GM12872 (cell line): ENCODE data around the gene PCDH9.

Experiments
- TF ChIP-seq, protein P1 (sequence below): IDR thresholded peaks from 3 replicates; pipeline ENCODE4 v1.5.1; 2011; ENCODE audit warnings: low read depth, mild to moderate bottlenecking, low read length, moderate library complexity; ENCODE audit not compliant: insufficient read depth

Gene PCDH9

DNA sequence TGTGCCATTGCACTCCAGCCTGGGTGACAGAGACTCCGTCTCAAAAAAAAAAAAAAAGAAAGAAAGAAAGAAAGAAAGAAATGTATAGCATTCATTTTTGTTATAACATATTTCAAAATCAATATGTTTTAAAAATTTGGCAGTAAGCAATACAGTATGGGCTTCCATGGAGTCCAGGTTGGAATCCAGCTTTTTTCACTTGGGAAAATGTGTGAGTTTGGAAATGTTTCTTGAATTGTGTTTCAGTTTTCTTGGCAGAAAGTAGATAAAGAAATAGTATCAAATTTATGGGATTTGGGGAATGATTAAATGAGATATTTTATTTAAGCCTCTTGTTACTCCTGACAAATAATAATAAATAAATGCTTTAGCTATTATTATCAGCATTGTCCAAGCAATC lies 225.6 kb downstream of the PCDH9 start:
- TF ChIP-seq, protein P1, sequence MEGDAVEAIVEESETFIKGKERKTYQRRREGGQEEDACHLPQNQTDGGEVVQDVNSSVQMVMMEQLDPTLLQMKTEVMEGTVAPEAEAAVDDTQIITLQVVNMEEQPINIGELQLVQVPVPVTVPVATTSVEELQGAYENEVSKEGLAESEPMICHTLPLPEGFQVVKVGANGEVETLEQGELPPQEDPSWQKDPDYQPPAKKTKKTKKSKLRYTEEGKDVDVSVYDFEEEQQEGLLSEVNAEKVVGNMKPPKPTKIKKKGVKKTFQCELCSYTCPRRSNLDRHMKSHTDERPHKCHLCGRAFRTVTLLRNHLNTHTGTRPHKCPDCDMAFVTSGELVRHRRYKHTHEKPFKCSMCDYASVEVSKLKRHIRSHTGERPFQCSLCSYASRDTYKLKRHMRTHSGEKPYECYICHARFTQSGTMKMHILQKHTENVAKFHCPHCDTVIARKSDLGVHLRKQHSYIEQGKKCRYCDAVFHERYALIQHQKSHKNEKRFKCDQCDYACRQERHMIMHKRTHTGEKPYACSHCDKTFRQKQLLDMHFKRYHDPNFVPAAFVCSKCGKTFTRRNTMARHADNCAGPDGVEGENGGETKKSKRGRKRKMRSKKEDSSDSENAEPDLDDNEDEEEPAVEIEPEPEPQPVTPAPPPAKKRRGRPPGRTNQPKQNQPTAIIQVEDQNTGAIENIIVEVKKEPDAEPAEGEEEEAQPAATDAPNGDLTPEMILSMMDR = no peak

DNA sequence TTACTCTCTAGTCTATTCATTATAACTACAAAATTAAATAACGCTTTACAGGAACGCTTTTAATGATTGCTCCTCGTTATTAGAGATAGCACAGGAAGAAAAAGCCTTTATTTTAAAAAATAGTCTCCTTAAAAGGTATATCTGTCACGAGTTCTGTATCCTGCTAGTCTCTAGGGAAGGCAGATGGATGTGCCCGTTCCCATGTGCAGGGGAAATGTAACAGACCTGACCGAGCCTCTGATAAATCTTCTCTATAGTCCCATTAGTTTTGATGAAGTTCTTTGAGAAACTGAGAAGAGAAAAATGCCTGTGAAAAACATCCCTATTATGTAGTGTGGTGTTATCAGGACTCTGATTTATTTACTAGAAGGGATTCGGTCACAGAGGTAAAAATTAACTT lies 226.4 kb downstream of the PCDH9 start:
- TF ChIP-seq, protein P1 = no peak

GRCh38 chr13:67001363-67001762 lies 228.8 kb downstream of the PCDH9 start:
- TF ChIP-seq, protein P1 = no peak

GRCh38 chr13:66996503-66996902 lies 233.6 kb downstream of the PCDH9 start:
- TF ChIP-seq, protein P1 = no peak

GRCh38 chr13:66995203-66995611 lies 234.9 kb downstream of the PCDH9 start:
- TF ChIP-seq, protein P1 = no peak

DNA sequence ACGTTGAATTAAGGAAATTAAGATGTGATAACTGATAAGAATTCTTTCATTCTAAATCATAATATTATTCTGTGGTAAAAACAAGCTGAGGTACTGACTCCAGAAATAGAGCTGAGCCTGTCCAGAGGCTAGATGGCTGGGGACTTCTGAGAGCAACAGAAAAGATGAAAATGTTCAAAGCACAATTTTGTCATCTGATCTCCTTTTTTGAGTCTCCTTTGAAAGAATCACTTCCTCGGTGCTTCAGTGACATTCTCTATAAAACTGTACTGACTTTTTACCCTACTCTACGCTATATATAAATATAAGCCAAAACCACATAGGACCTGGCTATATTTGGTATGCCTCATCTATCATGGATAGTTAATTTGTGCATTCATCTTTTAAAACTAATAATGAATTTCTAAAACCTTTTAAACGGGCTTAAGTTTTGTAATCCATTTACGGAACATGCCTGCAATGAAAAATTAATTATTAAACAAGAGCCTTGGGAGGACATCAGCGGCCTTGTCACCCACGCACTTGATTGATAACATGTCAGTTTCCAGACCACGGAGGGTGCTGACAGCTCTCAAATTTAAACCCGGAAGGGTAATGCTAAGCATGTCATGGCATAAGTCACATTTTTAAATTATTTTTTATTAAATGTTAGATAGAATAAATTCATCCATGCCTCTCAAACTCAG lies 235.5 kb downstream of the PCDH9 start:
- TF ChIP-seq, protein P1 = no peak

DNA sequence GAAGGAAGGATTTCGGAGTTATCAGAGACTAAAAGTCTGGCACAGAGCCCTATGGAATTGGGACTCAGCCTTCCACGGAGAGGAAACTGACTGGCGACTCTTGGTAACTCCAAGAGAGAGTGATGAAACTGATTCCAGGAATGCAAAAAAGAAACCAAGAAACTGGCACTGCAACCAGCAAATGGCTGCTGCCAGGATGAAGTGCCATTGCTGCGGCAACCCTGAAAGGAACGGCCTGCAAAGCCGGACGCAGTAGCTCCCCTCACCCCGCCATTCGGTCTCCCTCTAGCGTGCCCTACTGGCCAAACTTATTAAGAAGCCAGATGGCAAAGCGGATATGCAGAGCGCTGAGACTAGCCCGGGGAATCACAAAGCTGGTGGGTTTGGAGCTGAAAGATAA lies 236.0 kb downstream of the PCDH9 start:
- TF ChIP-seq, protein P1 = peak; percentile 82
